ENCODE results near the gene ARHGAP45.
A peak's percentile ranks its signal among the peaks of the same experiment; 100 is the strongest.

ARHGAP45 gene

DNA sequence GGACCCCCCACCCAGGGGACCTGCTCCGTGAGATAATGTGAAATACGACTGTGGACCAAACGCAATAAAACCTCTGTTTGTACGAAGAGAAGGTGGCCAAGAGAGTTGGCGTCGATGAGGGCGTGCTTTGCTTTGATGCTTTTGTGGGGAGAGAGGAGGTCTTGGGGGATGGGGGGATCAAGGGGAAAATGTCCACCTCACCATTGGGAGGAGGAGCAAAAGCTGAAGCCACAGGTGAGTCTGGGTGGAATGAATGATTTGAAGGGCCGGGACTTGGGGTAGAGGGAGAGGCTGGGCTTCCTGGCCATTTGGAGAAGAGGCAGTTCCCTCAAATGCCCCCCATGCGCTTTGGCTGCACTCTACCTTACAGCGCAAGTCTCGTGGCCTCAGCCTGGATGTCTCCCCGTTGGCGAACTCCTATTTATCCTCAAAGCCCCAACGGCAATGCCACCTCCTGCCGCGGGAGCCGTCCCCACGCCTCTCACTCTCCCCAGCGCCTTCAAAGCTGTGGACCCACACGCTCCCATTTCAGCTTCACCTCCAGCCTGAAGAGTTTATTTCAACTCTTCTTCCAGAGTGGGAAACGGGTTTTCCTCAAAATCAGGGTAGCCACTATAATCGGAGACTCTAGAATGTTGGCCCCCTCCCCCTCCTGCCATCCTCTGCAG is 27.9 kb upstream of the ARHGAP45 start:
- no peak for DNase-seq

DNA sequence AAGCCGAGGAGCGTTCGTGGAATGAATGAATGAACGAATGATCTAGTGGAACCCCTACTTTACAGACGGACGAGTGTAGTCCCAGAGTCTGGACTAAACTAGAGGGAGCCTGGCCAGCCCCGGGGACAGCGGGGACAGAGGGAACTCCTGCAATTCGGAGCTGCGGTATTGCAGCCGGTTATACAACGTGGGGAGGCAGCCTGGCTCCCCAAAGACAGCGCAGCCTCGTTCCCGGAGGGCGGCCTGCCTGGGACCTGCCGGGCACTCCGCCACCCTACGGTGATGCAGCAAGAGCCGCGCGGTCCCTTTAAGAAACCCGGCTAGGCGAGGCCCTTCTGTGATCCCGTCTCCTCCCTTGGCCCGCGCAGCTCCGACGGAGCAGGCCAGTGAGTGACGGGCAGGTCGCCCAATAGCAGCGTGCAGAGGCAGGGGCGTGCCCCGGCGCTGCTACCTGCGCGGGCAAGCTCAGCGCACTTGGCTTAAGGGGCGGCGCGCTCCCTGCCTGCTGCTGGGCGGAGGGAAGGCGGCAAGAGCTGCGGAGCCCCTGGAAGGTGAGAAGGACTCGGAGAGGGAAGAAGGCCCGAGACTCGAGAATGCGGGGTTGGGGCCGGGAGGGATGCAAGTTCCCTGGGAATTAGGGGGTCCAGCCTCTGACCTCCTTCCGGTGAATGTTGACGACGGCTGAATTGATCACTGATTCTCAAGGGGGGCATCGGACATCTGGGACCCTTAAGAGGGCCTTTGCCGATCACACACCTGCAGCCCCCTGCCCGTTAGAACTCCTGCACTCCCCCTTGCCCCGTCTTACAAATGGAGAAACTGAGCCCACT is 27.1 kb upstream of the ARHGAP45 start, which contains the start of gene ABCA7:
TSS of gene ABCA7 (plus strand) at position 462 of the 830 bp plus-strand sequence. CDS start 1,255 bp downstream, outside the sequence.
- peak; percentile 89 to 95 for DNase-seq

DNA sequence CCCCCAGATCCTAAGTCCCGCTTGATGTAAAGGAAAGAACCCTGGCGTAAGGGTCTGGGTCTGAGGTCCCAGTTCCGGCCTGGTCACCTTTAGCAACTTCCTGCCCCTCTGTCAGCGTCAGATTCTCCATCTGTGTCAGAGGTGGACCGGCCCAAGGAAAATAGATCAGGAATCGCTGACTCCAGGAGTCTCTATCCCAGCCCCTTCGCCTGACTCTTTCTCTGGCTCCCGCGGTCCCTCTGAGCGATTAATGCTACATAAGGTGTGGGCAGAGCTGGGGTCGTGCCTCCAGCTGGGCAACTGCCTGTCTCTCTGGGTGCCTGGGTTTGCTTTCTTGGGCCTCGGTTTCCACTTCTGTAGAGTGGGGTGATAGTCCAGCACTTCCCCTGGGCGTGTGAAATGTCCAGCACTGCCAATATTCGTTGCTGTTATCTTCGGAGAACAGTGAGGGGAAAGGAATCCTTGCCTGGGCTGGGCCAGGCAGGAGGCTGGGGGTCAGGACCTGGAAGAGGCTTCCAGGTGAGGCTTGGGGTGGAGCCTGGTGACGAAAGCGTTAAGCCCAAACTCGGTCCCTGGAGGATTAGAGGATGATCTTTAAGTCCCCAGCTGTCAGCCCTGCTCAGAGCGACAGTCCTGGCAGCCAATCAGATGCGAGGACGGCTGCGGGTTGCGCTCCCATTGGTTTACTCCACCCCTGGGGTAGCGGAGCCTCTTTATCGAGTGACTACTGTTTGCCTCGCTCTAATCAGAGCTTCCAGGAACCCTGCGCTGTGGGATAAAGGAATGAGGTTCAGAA is 26.3 kb upstream of the ARHGAP45 start:
- DNase-seq, result peak; percentile 74 to 88

DNA sequence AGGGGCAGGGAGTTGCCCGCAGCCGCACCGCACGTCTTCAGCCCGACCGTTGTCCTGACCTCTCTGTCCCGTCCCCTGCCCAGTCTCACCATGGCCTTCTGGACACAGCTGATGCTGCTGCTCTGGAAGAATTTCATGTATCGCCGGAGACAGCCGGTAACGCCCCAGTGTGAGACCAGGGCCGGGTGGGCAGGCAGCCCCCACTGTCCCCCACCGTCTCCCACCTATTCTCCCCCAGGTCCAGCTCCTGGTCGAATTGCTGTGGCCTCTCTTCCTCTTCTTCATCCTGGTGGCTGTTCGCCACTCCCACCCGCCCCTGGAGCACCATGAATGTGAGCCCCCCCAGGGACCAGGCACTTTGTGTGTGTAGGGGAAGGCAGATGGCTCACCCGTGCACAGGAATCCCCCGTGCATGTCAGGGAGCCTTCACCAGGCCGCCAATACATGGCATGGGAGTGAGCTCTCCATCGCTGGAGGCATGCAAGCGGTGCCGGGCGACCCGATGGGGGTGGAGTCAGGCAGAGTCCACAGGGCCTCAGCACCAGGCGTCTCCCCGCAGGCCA is 25.6 kb upstream of the ARHGAP45 start:
- DNase-seq, result no peak

DNA sequence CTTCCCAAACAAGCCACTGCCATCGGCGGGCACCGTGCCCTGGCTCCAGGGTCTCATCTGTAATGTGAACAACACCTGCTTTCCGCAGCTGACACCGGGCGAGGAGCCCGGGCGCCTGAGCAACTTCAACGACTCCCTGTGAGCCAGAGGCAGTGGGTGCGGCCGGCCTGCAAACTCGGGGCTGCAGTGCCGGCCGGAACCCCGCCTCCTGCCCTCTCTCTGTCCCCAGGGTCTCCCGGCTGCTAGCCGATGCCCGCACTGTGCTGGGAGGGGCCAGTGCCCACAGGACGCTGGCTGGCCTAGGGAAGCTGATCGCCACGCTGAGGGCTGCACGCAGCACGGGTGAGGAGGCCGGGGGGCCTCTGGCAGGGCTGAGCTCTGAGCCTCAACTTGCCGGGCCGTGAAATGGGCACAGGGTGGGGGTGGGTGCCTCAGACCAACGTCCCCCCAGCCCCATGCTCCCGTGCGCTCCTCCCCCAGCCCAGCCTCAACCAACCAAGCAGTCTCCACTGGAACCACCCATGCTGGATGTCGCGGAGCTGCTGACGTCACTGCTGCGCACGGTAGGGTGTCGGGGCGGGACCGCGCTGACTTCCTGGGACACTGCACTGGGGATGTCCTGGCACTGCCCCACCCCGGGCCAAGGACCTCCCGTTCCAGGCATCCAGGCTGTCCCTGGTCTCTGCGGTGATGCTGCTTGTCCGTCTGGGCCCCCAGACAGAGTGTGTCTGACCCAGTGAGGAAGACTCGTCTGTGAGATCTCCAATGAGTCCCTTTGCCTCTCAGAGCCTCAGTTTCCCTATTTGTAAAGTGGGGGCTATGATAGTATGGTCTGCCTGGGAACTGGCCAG is 24.9 kb upstream of the ARHGAP45 start:
- DNase-seq, result peak in 1 of 2 experiments; percentile 48

DNA sequence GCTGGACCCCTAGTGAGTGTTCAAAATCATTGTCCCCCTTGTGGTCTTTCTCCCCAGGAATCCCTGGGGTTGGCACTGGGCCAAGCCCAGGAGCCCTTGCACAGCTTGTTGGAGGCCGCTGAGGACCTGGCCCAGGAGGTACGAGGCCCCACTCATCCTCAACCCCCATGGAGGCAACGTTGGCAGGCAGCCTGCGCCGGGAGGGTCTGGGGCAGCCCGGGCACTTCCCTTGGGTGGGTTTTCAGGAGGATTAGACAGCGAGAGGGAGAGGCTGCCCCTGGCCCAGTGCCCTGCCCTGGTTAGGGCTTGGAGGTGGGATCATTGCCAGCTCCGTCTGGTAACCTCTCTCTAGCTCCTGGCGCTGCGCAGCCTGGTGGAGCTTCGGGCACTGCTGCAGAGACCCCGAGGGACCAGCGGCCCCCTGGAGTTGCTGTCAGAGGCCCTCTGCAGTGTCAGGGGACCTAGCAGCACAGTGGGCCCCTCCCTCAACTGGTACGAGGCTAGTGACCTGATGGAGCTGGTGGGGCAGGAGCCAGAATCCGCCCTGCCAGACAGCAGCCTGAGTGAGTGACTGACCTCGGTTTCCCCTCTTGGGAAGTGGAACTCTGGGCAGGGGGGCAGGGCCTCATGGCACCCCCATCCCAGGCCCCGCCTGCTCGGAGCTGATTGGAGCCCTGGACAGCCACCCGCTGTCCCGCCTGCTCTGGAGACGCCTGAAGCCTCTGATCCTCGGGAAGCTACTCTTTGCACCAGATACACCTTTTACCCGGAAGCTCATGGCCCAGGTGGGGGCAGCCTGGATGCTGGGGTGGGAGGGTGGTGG is 24.1 kb upstream of the ARHGAP45 start:
- DNase-seq, result no peak

DNA sequence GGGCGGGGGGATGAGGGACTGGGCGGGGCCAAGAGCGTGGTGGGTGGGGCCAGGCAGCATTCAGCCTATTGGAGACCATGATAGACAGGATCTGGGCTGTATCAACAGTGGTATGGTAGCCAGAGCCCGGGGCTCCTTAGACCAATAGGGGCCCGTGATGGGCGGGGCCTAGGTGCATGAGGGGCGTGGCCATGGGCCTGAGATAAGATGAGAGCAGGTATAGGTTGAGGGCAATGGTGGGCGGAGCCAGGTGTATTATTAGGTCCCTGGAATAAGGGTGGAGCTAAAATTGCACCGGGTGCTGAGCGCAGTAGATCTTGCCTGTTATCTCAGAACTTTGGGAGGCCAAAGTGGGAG is 21.7 kb upstream of the ARHGAP45 start:
- DNase-seq, result peak in 1 of 2 experiments; percentile 45

DNA sequence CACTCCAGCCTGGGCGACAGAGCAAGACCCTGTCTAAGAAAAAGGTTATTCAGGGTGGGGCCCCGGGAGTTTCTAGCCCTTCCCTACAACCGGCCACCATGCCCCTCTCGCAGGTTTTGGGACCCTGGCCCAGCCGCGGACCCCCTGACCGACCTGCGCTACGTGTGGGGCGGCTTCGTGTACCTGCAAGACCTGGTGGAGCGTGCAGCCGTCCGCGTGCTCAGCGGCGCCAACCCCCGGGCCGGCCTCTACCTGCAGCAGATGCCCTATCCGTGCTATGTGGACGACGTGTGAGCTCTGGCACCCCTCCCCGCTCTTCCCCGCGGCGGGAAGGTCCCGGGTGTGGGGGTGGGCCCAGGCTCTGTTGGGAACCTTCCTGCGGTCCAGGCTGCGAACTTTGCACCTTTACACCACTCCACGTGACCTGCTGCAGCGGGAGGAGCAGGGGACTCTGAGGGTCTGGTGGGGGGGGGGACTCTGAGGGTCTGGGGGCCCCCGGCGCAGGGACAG is 20.8 kb upstream of the ARHGAP45 start:
- DNase-seq, result no peak

DNA sequence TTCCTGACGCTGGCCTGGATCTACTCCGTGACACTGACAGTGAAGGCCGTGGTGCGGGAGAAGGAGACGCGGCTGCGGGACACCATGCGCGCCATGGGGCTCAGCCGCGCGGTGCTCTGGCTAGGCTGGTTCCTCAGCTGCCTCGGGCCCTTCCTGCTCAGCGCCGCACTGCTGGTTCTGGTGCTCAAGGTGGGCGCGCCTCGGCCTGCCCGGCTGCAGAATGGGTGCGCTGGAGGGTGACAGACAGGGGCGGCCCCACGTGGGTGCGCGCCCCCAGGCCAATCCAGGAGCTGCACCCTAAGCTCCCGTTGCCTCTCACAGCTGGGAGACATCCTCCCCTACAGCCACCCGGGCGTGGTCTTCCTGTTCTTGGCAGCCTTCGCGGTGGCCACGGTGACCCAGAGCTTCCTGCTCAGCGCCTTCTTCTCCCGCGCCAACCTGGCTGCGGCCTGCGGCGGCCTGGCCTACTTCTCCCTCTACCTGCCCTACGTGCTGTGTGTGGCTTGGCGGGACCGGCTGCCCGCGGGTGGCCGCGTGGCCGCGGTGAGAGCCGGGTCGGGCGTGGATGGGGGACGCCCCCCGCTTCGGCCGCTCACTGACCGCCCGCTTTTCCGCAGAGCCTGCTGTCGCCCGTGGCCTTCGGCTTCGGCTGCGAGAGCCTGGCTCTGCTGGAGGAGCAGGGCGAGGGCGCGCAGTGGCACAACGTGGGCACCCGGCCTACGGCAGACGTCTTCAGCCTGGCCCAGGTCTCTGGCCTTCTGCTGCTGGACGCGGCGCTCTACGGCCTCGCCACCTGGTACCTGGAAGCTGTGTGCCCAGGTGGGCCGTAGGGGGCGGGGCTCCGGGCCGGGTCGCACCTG is 19.9 kb upstream of the ARHGAP45 start:
- no peak for DNase-seq

DNA sequence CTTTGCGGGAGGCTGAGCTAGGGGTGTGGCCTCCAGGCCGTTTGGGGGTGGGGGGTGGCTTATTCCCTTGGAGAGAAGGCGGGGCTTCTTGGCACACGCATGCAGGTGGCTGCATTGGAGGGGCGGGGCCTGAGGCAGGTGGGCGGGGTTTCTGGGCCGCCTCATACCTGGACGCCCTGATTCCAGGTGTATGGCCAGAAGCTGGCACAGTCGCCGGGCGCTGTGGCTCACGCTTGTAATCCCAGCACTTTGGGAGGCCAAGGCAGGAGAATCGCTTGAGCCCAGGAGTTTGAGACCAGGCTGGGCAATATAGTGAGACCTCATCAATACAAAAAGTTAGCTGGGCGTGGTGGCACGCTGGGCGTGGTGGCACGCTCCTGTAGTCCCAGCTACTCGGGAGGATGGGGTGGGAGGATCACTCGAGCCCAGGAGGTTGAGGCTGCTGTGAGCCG is 19.2 kb upstream of the ARHGAP45 start:
- no peak for DNase-seq

DNA sequence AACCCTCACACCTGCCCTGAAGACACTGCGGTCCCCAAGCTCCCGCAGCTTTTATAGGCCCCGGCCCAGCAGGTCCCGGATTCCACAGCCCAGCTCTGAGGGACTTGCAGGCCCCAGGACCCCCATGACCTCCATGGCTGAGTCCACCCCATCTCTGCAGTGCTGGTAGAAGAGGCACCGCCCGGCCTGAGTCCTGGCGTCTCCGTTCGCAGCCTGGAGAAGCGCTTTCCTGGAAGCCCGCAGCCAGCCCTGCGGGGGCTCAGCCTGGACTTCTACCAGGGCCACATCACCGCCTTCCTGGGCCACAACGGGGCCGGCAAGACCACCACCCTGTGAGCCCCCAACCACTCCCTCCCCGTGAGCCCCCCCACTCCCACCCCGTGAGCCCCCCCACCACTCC is 17.9 kb upstream of the ARHGAP45 start:
- no peak for DNase-seq

DNA sequence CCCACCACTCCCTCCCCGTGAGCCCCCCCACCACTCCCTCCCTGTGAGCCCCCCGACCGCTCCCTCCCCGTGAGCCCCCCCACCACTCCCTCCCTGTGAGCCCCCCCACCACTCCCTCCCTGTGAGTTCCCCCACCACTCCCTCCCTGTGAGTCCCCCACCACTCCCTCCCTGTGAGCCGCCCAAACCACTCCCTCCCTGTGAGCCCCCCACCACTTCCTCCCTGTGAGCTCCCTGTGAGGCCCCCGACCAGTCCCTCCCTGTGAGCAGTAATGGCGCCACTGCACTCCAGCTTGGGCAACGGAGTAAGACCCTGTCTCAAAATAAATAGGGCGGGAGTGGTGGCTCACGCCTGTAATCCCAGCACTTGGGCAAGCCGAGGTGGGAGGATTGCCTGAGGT is 17.2 kb upstream of the ARHGAP45 start:
- DNase-seq, result no peak

DNA sequence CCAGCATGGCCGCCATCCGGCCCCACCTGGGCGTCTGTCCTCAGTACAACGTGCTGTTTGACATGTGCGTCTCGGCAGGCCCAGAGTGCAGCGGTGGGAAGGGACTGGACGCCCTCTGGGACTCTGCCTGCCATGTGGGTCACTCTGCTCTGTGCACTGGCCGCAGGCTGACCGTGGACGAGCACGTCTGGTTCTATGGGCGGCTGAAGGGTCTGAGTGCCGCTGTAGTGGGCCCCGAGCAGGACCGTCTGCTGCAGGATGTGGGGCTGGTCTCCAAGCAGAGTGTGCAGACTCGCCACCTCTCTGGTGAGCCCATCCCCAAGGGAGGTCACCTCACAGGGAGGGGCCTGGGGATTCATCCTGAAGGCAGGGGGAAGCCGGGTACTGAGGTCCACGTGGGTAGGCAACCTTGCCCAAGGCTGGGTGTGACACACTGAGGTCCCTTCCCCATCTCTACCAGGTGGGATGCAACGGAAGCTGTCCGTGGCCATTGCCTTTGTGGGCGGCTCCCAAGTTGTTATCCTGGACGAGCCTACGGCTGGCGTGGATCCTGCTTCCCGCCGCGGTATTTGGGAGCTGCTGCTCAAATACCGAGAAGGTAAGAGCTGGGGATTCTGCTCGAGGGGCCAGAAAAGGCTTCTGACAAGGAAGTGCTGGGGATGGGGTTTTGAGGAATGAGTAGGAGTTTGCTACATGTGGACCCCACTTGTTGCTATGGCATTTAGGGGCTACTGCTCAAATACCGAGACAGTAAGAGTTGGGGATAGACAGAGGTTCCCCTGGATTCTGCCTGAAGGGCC is 15.8 kb upstream of the ARHGAP45 start:
- DNase-seq, result no peak

DNA sequence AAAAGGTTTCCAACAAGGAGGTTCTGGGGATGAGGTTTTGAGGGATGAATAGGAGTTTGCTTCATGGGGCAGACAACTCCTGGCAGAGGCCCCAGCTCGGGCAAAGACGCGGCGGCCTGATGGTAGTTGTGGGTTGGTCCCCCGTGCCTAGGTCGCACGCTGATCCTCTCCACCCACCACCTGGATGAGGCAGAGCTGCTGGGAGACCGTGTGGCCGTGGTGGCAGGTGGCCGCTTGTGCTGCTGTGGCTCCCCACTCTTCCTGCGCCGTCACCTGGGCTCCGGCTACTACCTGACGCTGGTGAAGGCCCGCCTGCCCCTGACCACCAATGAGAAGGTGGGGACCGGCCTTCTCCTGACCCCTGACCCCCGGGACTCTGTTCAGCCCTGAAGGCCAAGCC is 15.2 kb upstream of the ARHGAP45 start:
- no peak for DNase-seq

DNA sequence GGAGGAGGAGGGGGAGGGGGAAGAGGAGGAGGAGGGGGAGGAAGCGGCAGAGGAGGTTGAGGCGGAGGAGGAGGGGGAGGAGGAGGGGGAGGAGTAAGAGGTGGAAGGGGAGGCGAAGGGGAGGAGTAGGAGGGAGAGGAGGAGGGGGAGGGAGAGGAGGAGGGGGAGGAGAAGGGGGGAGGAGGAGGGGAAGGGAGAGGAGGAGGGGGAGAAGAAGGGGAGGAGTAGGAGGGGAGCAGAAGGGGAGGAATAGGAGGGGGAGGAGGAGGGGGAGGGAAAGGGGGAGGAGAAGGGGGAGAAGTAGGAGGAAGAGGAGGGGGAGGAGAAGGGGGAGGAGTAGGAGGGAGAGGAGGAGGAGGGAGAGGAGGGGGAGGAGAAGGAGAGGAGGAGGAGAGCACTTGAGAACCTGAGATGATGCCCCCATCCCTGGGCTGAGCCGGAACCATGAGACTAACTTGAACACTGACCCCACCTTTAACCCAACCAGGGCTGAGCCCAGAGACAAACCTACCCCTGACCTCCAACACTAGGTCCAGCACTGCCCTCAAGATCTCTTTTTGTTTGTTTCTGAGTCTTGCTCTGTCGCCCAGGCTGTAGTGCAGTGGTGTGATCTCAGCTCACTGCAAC is 14.5 kb upstream of the ARHGAP45 start:
- no peak for DNase-seq

DNA sequence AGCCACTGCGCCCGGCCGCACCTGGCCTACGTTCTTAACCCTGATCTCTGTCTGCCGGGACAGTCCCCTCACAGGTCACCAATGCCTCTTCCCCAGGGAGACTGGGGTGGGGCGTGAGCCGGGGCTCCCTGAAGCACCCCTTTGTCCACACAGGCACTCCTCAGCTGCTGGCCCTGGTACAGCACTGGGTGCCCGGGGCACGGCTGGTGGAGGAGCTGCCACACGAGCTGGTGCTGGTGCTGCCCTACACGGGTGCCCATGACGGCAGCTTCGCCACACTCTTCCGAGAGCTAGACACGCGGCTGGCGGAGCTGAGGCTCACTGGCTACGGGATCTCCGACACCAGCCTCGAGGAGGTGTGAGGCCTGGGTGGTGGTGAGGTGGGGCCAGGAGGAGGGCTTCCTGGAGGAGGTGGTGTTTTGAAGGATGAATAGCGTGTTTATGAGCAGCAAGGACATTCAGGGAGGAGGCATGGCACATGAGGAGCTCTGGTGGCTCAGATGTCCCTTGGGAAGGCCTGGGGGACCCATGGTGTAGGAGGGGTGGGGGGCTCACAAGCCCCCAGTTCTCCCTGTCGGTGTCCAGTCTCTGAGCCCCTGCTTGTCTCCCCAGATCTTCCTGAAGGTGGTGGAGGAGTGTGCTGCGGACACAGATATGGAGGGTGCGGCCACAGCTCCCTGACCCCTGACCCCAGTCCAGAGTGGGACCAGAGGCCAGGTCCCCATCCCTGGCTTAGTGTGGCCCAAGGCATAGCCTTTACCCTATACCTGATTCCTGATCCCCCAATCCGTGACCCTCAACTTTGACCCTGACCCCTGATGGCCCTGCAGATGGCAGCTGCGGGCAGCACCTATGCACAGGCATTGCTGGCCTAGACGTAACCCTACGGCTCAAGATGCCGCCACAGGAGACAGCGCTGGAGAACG is 13.5 kb upstream of the ARHGAP45 start:
- DNase-seq, result no peak

All from SW 1271 (cell line).